Neural crest cell (in vitro differentiated cells): Measurements from ENCODE around the gene RTN4. TPM values are rescaled to one million over a fixed set of nuclear protein-coding genes. Genes with fewer than 3 reads are reported as not detected.

ENCODE experiments used
- DNase-seq: peaks from one replicate; pipeline ENCODE4 v3.0.0; 2021; ENCODE audit warnings: low read depth, mixed read lengths, low spot score
- H3K27ac Mint-ChIP-seq: one replicate; pipeline ENCODE4 v1.8.0; 2021; ENCODE audit warnings: mild to moderate bottlenecking, mixed read lengths; ENCODE audit not compliant: unreplicated experiment
- H3K27me3 Mint-ChIP-seq: 2 replicates; pipeline ENCODE4 v1.8.0; 2021; ENCODE audit warnings: low read depth, mild to moderate bottlenecking, mixed read lengths
- H3K36me3 Mint-ChIP-seq: 2 replicates; pipeline ENCODE4 v1.8.0; 2021; ENCODE audit warnings: low read depth, mild to moderate bottlenecking, mixed read lengths
- H3K4me1 Mint-ChIP-seq: 2 replicates; pipeline ENCODE4 v1.8.0; 2021; ENCODE audit warnings: mixed read lengths
- H3K4me3 Mint-ChIP-seq: one replicate; pipeline ENCODE4 v1.8.0; 2021; ENCODE audit warnings: mild to moderate bottlenecking, mixed read lengths
- H3K9me3 Mint-ChIP-seq: 2 replicates; pipeline ENCODE4 v1.8.0; 2021; ENCODE audit warnings: mixed read lengths
- CTCF ChIP-seq: fragments of 200-600 bp; sonication (generic); conservative IDR thresholded peaks from 2 replicates; pipeline ENCODE4 v1.5.0; 2021; ENCODE audit warnings: antibody characterized with exemption, mild to moderate bottlenecking
- total RNA-seq: library from RNA; stranded (reverse); gene quantifications from 2 replicates; pipeline ENCODE4 v1.2.1, GENCODE V29; 2021

Gene RTN4
- total RNA-seq, 1 donor from 2014 or later, result 204 TPM

DNA sequence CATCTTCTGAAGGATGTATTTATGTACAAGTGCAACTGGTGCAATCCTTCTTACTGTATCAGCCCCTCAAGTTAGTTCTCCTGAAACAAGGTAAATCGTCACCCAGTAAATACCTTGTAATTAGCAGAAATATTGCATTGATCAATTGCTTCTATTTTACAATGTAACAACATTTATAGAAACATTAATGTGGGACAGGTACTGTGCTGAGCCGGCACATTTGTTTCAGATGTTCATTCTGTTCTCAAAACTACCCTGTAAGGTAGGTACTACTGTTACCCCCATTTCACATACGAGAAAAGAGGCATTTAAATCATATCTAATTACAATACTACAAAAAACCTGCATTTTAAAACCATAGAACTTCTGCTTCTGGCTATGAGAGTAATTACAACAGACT is 19.5 kb downstream of the RTN4 start:
- Mint-ChIP-seq H3K9me3 (peaks cover 2% of the 10 kb centered on the region), H3K27ac (no peak overlapping the region), H3K4me3 (no peak overlapping the region), H3K36me3 (peaks cover 8% of the 10 kb centered on the region), H3K27me3 (no peaks in the 10 kb centered on the region), H3K4me1 (peaks cover 20% of the 10 kb centered on the region)
- TF ChIP-seq CTCF, result no peak
- DNase-seq, result no peak

DNA sequence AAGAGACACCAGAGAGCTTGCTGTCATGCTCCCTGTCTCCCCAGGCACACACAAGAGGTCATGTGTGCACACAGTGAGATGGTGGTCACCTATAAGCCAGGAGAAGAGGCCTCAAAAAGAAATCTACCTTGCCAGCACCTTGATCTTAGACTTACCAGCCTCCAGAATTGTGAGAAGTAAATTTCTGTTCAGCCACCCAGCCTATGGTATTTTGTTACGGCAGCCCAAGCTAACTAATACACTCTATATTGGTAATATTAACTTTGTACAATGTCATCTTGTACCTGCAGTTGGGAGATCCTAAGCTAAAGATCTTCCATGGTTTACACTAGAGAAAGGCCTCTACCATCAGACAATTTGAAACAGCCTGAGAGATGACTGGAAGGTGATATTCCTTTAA is 21.2 kb downstream of the RTN4 start:
- Mint-ChIP-seq H3K27me3 (no peaks in the 10 kb centered on the region), H3K9me3 (no peaks in the 10 kb centered on the region), H3K36me3 (peaks cover 2% of the 10 kb centered on the region), H3K27ac (no peak overlapping the region), H3K4me3 (no peak overlapping the region), H3K4me1 (peaks cover 23% of the 10 kb centered on the region)
- DNase-seq, result no peak
- no peak for TF ChIP-seq CTCF

DNA sequence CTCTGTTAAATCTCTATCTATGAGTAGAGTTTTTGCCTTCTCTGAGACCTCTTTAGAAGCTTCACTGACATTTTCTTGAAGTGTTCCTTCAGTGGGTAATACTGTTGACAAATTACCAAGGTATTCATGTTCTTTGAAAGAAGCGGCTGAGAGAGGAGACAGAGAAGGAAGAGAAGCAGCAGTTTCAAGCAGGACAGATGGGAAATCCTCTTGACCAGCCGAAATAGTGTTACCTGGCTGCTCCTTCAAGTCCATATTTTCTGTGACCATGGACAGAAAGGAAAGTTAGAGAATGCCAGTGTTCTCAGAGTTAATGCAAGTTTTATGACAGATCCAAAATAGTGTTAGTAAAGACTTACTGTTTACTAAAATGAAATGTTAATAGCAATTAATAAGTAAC is 23.0 kb downstream of the RTN4 start:
- peaks cover 23% of the 10 kb centered on the region for H3K4me1 Mint-ChIP-seq
- no peak for TF ChIP-seq CTCF
- no peaks in the 10 kb centered on the region for H3K9me3 Mint-ChIP-seq
- no peak overlapping the region for H3K4me3 Mint-ChIP-seq
- H3K27me3 Mint-ChIP-seq, result no peaks in the 10 kb centered on the region
- peaks cover 2% of the 10 kb centered on the region for H3K36me3 Mint-ChIP-seq
- H3K27ac Mint-ChIP-seq, result no peak overlapping the region
- no peak for DNase-seq

- no peak overlapping the region for H3K4me3 Mint-ChIP-seq
- H3K27me3 Mint-ChIP-seq, result no peaks in the 10 kb centered on the region
- no peak for DNase-seq
- H3K9me3 Mint-ChIP-seq, result no peaks in the 10 kb centered on the region
- H3K27ac Mint-ChIP-seq, result no peak overlapping the region
- TF ChIP-seq CTCF, result no peak
- peaks cover 4% of the 10 kb centered on the region for H3K36me3 Mint-ChIP-seq
- peaks cover 17% of the 10 kb centered on the region for H3K4me1 Mint-ChIP-seq
Measured at GRCh38 chr2:55026202-55026601, 24.0 kb downstream of the RTN4 start.

DNA sequence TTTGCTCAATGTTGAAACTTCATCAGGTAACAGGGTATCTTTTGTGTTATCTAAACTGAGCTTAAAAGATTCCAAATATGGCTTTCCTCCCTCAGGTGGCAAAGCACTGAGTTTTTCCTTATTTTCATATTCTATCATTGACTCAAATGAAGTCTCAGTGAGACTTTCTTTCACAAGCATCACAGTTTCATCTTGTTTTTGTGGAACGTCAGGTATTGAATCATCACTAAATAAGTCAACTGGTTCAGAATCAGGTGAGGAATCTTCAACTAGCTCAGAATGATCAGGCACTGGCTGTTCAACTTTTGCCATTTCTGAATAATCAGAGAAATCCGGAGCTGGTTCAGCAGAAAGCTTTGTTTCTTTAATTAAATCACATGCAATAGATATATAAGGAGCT is 24.6 kb downstream of the RTN4 start:
- TF ChIP-seq CTCF, result no peak
- Mint-ChIP-seq H3K27ac (no peak overlapping the region), H3K4me1 (peaks cover 11% of the 10 kb centered on the region), H3K9me3 (no peaks in the 10 kb centered on the region), H3K27me3 (no peaks in the 10 kb centered on the region), H3K4me3 (no peak overlapping the region), H3K36me3 (peaks cover 7% of the 10 kb centered on the region)
- no peak for DNase-seq

DNA sequence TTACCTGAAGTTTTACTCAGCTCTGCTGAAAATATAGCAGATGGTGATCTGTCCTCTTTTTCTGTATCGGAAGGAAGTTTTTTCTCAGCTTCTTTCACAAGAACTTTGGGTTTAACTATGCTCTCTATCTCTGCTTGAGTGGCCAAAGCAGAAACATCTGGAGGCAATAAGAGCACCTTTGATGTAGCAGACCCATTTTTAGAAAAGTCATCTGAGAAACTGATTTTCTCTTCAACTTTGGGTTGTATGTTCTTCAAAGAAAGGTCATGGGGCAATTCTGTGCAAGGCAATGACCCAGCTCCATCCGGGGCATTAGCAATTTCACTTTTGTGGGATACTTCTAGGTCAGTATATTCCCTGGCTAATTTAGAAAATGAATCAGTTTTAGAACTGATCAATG is 25.2 kb downstream of the RTN4 start:
- no peak for TF ChIP-seq CTCF
- H3K27me3 Mint-ChIP-seq, result no peaks in the 10 kb centered on the region
- no peak overlapping the region for H3K27ac Mint-ChIP-seq
- no peak for DNase-seq
- no peaks in the 10 kb centered on the region for H3K9me3 Mint-ChIP-seq
- H3K36me3 Mint-ChIP-seq, result peaks cover 12% of the 10 kb centered on the region
- peak overlapping the region; percentile 0 for H3K4me3 Mint-ChIP-seq
- peaks cover 11% of the 10 kb centered on the region for H3K4me1 Mint-ChIP-seq
